Tibial artery (tissue), 4 donors: ENCODE measurements around the gene SERINC2.

ENCODE experiments used
- DNase-seq, 2 donors: peaks; one replicate each; pipeline ENCODE4 v3.0.0-alpha.2; 2019
- H3K27ac ChIP-seq, 2 donors: fragments of 200-600 bp; sonication (generic) in 1 of 2; 1 replicate in 1 of 2; 2 replicates in 1 of 2; pipeline ENCODE4 v1.5.1; 2018 to 2019; ENCODE audit warnings: mild to moderate bottlenecking in 1 of 2
- H3K27me3 ChIP-seq, 2 donors: fragments of 200-600 bp; sonication (generic) in 1 of 2; one replicate each; pipeline versions ENCODE4 v1.5.1 to v1.6.0; 2016 to 2019
- H3K36me3 ChIP-seq, 3 donors: fragments of 200-600 bp; sonication (generic) in 2 of 3; one replicate each; pipeline ENCODE4 v1.5.1; 2016 to 2019; ENCODE audit warnings: mild to moderate bottlenecking in 2 of 3
- H3K4me1 ChIP-seq, 4 donors: fragments of 200-600 bp; sonication (generic) in 2 of 4; 1 replicate in 3 of 4; 2 replicates in 1 of 4; pipeline ENCODE4 v1.5.1; 2016 to 2019
- H3K4me3 ChIP-seq, 2 donors: fragments of 200-600 bp; sonication (generic) in 1 of 2; 1 replicate in 1 of 2; 2 replicates in 1 of 2; pipeline ENCODE4 v1.5.1; 2018 to 2019; ENCODE audit warnings: mild to moderate bottlenecking in 2 of 2
- H3K9me3 ChIP-seq, 3 donors: fragments of 200-600 bp; sonication (generic) in 1 of 3; one replicate each; pipeline ENCODE4 v1.5.1; 2016 to 2019
- CTCF ChIP-seq, 2 experiments: fragments of 200-600 bp in 1 of 2; fragments of 450-650 bp in 1 of 2; IDR thresholded peaks; one replicate each; pipeline ENCODE4 v1.5.1; 2017 to 2019; ENCODE audit warnings: antibody characterized with exemption in 2 of 2, mild to moderate bottlenecking in 1 of 2, moderate library complexity in 1 of 2
- intact Hi-C: fragments of 100-400 bp; cut with DNase I; formaldehyde crosslinking; loops from one replicate; pipeline ENCODE4 v1.15.0; 2023; ENCODE audit warnings: low total_unique reads

SERINC2 gene

GRCh38 chr1:31397360-31398095, 15.5 kb upstream of the SERINC2 start:
- no peak overlapping the region for H3K4me3 ChIP-seq
- H3K36me3 ChIP-seq, result no peaks in the 10 kb centered on the region
- H3K27ac ChIP-seq, result no peak overlapping the region
- TF ChIP-seq CTCF (IDR thresholded peaks at IDR 0.05), result no peak
- peaks cover 0 to 2% of the 10 kb centered on the region in 2 donors for H3K27me3 ChIP-seq
- no peaks in the 10 kb centered on the region for H3K9me3 ChIP-seq
- peaks cover 0 to 10% (median 4%) of the 10 kb centered on the region in 4 donors for H3K4me1 ChIP-seq
- no peak for DNase-seq
- intact Hi-C loops, result no loop called here

GRCh38 chr1:31398246-31398645, 14.8 kb upstream of the SERINC2 start:
- TF ChIP-seq CTCF (IDR thresholded peaks at IDR 0.05), result no peak
- Histone ChIP-seq H3K36me3 (no peaks in the 10 kb centered on the region), H3K4me3 (no peak overlapping the region), H3K9me3 (no peaks in the 10 kb centered on the region), H3K4me1 (peaks cover 0 to 10% (median 4%) of the 10 kb centered on the region in 4 donors), H3K27ac (no peak overlapping the region), H3K27me3 (peaks cover 0 to 5% of the 10 kb centered on the region in 2 donors)
- no peak for DNase-seq
- intact Hi-C loops, result no loop called here

- H3K27me3 ChIP-seq, result peaks cover 0 to 5% of the 10 kb centered on the region in 2 donors
- no peak for DNase-seq
- no peak for TF ChIP-seq CTCF (IDR thresholded peaks at IDR 0.05)
- intact Hi-C loops, result no loop called here
- no peaks in the 10 kb centered on the region for H3K9me3 ChIP-seq
- H3K27ac ChIP-seq, result no peak overlapping the region
- no peaks in the 10 kb centered on the region for H3K36me3 ChIP-seq
- peaks cover 0 to 2% (median 0%) of the 10 kb centered on the region in 4 donors for H3K4me1 ChIP-seq
- H3K4me3 ChIP-seq, result no peak overlapping the region
Observed at GRCh38 chr1:31399976-31400375, 13.0 kb upstream of the SERINC2 start.

- Histone ChIP-seq H3K4me1 (peaks cover 0 to 1% (median 0%) of the 10 kb centered on the region in 4 donors), H3K4me3 (no peak overlapping the region), H3K27ac (no peak overlapping the region), H3K9me3 (no peaks in the 10 kb centered on the region), H3K27me3 (peaks cover 0 to 5% of the 10 kb centered on the region in 2 donors), H3K36me3 (no peaks in the 10 kb centered on the region)
- no peak for DNase-seq
- intact Hi-C loops, result no loop called here
- no peak for TF ChIP-seq CTCF (IDR thresholded peaks at IDR 0.05)
Observed at GRCh38 chr1:31400393-31400792, 12.6 kb upstream of the SERINC2 start.

GRCh38 chr1:31401241-31401640, 11.8 kb upstream of the SERINC2 start:
- intact Hi-C loops, result no loop called here
- no peak overlapping the region for H3K4me3 ChIP-seq

More at GRCh38 chr1:31401241-31401640, 11.8 kb upstream of the SERINC2 start:
- H3K9me3 ChIP-seq, result no peaks in the 10 kb centered on the region
- H3K27me3 ChIP-seq, result peaks cover 0 to 5% of the 10 kb centered on the region in 2 donors
- TF ChIP-seq CTCF (IDR thresholded peaks at IDR 0.05), result no peak
- H3K4me1 ChIP-seq, result peaks cover 0 to 5% (median 0%) of the 10 kb centered on the region in 4 donors
- H3K27ac ChIP-seq, result no peak overlapping the region
- no peak for DNase-seq
- no peaks in the 10 kb centered on the region for H3K36me3 ChIP-seq
